ENCODE results near the gene FLNB. TPM values are rescaled to one million over a fixed set of nuclear protein-coding genes. Genes with fewer than 3 reads are reported as not detected.
A peak's percentile ranks its signal among the peaks of the same experiment; 100 is the strongest.

The FLNB gene
- total and polyA plus RNA-seq, 2 of the 13 experiments (the other 11 are each of a cell fraction or from before 2014, with no cell fraction given) = 106 to 130 TPM

DNA sequence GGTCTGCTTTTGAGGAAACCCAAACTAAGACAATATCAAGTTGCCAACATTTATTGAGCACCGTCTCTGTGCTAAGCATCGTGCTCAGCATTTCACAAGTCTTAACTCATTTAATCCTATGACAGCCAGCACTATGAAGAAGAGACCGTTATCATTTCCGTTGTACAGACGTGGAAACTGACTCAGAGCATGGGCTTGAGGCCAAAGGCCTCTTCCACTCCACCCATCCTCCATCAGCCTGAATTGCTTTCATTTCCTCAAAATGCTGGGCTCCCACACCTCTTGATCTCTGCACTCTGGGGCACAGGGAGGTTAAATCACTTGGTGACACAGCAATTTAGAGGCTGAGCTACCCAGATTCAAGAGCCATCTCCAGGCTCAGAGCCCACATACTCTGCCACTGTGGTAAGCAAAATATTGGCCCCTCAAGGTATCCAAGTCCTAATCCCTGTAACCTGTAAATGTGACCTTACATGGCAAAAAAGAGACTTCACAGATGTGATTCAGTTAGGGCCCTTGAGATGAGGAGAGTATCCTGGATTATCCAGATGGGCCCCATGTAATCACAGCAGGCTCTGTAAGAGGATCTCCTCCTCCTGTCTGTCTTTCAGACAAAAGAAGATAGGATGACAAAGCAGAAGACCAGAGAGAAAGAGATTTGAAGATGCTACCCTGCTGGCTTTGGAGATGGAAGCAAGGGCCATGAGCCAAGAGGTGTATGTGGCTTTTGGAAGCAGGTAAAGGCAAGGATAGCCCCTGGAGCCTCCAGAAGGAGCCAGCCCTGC is 24.3 kb upstream of the FLNB start (continued):
- TF ChIP-seq AGO2 (optimal IDR thresholded peaks at IDR 0.05; ENCODE audit: low read depth, low read length) (no peak), THAP11 (CRISPR knock-in tag; IDR thresholded peaks at IDR 0.05) (0 out of 2 replicates have a peak, but pooled peaks have one; percentile 23), FOXP1 (IDR thresholded peaks at IDR 0.05) (no peak), FOXP1 (CRISPR knock-in tag; IDR thresholded peaks at IDR 0.05) (peak; percentile 46; the same call in 1 of the 2 replicates), LCORL (IDR thresholded peaks at IDR 0.05) (no peak), LCORL (CRISPR knock-in tag; IDR thresholded peaks at IDR 0.05) (0 out of 2 replicates have a peak, but pooled peaks have one; percentile 53), PPARG (CRISPR knock-in tag; conservative IDR thresholded peaks at IDR 0.05) (peak; percentile 22; the same call in 1 of the 2 replicates), GATAD2A (CRISPR knock-in tag; IDR thresholded peaks at IDR 0.05) (peak; percentile 74), SRY (CRISPR knock-in tag; IDR thresholded peaks at IDR 0.05) (no peak), ZNF550 (CRISPR knock-in tag; IDR thresholded peaks at IDR 0.05; ENCODE audit: borderline replicate concordance) (no peak), NR2F6 (IDR thresholded peaks at IDR 0.05) (peak; percentile 82), NR2F6 (CRISPR knock-in tag; IDR thresholded peaks at IDR 0.05) (peak; percentile 85), FOXA1 (IDR thresholded peaks at IDR 0.05) (no peak), FOXA1 (CRISPR knock-in tag; IDR thresholded peaks at IDR 0.05) (peak; percentile 12; the same call in 1 of the 2 replicates), ZNF292 (CRISPR knock-in tag; IDR thresholded peaks at IDR 0.05; ENCODE audit: borderline replicate concordance, low read depth) (peak; percentile 78; the same call in 1 of the 2 replicates), NFE2 (CRISPR knock-in tag; IDR thresholded peaks at IDR 0.05) (peak; percentile 80), RCOR2 (CRISPR knock-in tag; IDR thresholded peaks at IDR 0.05) (peak; percentile 84), BCL6 (CRISPR knock-in tag; IDR thresholded peaks at IDR 0.05) (peak; percentile 81), MXI1 (IDR thresholded peaks at IDR 0.05; ENCODE audit: borderline replicate concordance, low read depth, low read length) (peak; percentile 29; the same call in 1 of the 3 replicates), ZUFSP (CRISPR knock-in tag; IDR thresholded peaks at IDR 0.05; ENCODE audit: borderline replicate concordance) (no peak), ZNF766 (CRISPR knock-in tag; IDR thresholded peaks at IDR 0.05; ENCODE audit: borderline replicate concordance) (no peak), FOXA3 (CRISPR knock-in tag; IDR thresholded peaks at IDR 0.05) (peak; percentile 46), ZNF20 (CRISPR knock-in tag; IDR thresholded peaks at IDR 0.05) (no peak), NONO (IDR thresholded peaks at IDR 0.05) (no peak), NONO (CRISPR knock-in tag; conservative IDR thresholded peaks at IDR 0.05) (no peak)
- TF ChIP-seq, protein P1, sequence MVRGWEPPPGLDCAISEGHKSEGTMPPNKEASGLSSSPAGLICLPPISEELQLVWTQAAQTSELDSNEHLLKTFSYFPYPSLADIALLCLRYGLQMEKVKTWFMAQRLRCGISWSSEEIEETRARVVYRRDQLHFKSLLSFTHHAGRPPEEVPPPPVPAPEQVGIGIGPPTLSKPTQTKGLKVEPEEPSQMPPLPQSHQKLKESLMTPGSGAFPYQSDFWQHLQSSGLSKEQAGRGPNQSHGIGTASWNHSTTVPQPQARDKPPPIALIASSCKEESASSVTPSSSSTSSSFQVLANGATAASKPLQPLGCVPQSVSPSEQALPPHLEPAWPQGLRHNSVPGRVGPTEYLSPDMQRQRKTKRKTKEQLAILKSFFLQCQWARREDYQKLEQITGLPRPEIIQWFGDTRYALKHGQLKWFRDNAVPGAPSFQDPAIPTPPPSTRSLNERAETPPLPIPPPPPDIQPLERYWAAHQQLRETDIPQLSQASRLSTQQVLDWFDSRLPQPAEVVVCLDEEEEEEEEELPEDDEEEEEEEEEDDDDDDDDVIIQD (CRISPR knock-in tag; IDR thresholded peaks at IDR 0.05; ENCODE audit: low read depth) = 0 out of 2 replicates have a peak, but pooled peaks have one; percentile 48
- TF ChIP-seq, protein P2, sequence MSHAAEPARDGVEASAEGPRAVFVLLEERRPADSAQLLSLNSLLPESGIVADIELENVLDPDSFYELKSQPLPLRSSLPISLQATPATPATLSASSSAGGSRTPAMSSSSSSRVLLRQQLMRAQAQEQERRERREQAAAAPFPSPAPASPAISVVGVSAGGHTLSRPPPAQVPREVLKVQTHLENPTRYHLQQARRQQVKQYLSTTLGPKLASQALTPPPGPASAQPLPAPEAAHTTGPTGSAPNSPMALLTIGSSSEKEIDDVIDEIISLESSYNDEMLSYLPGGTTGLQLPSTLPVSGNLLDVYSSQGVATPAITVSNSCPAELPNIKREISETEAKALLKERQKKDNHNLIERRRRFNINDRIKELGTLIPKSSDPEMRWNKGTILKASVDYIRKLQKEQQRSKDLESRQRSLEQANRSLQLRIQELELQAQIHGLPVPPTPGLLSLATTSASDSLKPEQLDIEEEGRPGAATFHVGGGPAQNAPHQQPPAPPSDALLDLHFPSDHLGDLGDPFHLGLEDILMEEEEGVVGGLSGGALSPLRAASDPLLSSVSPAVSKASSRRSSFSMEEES (CRISPR knock-in tag; IDR thresholded peaks at IDR 0.05) = 0 out of 2 replicates have a peak, but pooled peaks have one; percentile 16
